RWPE2 (cell line): Measurements from ENCODE around the gene PAPPA2.

Experiments
- ATAC-seq: fragments of 200-7000 bp; cut with Tn5 transposase; 3 replicates; pipeline ENCODE4 v1.9.1; 2021; ENCODE audit warnings: low read depth
- DNase-seq: peaks from one replicate; pipeline ENCODE4 v3.0.0-alpha.2; 2020; ENCODE audit warnings: low spot score
- H3K27ac ChIP-seq: fragments of 450-650 bp; 2 replicates; pipeline ENCODE4 v1.5.1; 2017; ENCODE audit warnings: mild to moderate bottlenecking; ENCODE audit not compliant: poor library complexity, severe bottlenecking
- H3K27me3 ChIP-seq: fragments of 250-450 bp; sonication (Bioruptor Pico); 2 replicates; pipeline ENCODE4 v1.5.1; 2021; ENCODE audit warnings: mild to moderate bottlenecking, moderate library complexity; ENCODE audit not compliant: insufficient read depth, poor library complexity, severe bottlenecking
- H3K36me3 ChIP-seq: fragments of 250-450 bp; sonication (Bioruptor Pico); 2 replicates; pipeline ENCODE4 v1.5.1; 2020; ENCODE audit warnings: low read depth, mild to moderate bottlenecking, moderate library complexity
- H3K4me1 ChIP-seq: fragments of 250-450 bp; sonication (Bioruptor Pico); 2 replicates; pipeline ENCODE4 v1.5.1; 2021; ENCODE audit warnings: mild to moderate bottlenecking, moderate library complexity; ENCODE audit not compliant: insufficient read depth, poor library complexity, severe bottlenecking
- H3K4me3 ChIP-seq: fragments of 250-450 bp; sonication (Bioruptor Pico); 2 replicates; pipeline ENCODE4 v1.5.1; 2021; ENCODE audit warnings: mild to moderate bottlenecking, moderate library complexity; ENCODE audit not compliant: severe bottlenecking
- H3K9me3 ChIP-seq: fragments of 250-450 bp; sonication (Bioruptor Pico); 2 replicates; pipeline ENCODE4 v1.5.1; 2021; ENCODE audit warnings: mild to moderate bottlenecking, moderate library complexity; ENCODE audit not compliant: severe bottlenecking
- CTCF ChIP-seq: fragments of 450-650 bp; IDR thresholded peaks from one replicate; pipeline ENCODE4 v1.5.1; 2017; ENCODE audit warnings: mild to moderate bottlenecking, moderate library complexity; ENCODE audit not compliant: poor library complexity, severe bottlenecking

Gene PAPPA2

GRCh38 chr1:176648556-176648955, 185.6 kb downstream of the PAPPA2 start:
- ATAC-seq: no peak
- no peaks in the 10 kb centered on the region for H3K4me1 ChIP-seq
- H3K27ac ChIP-seq: no peak overlapping the region
- no peak for TF ChIP-seq CTCF
- no peak for DNase-seq
- H3K4me3 ChIP-seq: no peak overlapping the region
- no peaks in the 10 kb centered on the region for H3K36me3 ChIP-seq
- H3K27me3 ChIP-seq: no peaks in the 10 kb centered on the region
- no peaks in the 10 kb centered on the region for H3K9me3 ChIP-seq

- Histone ChIP-seq H3K9me3 (no peaks in the 10 kb centered on the region), H3K36me3 (no peaks in the 10 kb centered on the region), H3K27me3 (no peaks in the 10 kb centered on the region), H3K27ac (no peak overlapping the region), H3K4me1 (no peaks in the 10 kb centered on the region), H3K4me3 (no peak overlapping the region)
- TF ChIP-seq CTCF: peak; percentile 25
- peak; percentile 87 for ATAC-seq
- DNase-seq: no peak
Observed at GRCh38 chr1:176656257-176656995, 193.5 kb downstream of the PAPPA2 start.

- H3K27me3 ChIP-seq: no peaks in the 10 kb centered on the region
- no peak for ATAC-seq
- H3K4me1 ChIP-seq: no peaks in the 10 kb centered on the region
- H3K27ac ChIP-seq: no peak overlapping the region
- no peak for TF ChIP-seq CTCF
- H3K36me3 ChIP-seq: no peaks in the 10 kb centered on the region
- no peak overlapping the region for H3K4me3 ChIP-seq
- H3K9me3 ChIP-seq: no peaks in the 10 kb centered on the region
- no peak for DNase-seq
Observed at GRCh38 chr1:176669782-176670181, 206.8 kb downstream of the PAPPA2 start.

DNA sequence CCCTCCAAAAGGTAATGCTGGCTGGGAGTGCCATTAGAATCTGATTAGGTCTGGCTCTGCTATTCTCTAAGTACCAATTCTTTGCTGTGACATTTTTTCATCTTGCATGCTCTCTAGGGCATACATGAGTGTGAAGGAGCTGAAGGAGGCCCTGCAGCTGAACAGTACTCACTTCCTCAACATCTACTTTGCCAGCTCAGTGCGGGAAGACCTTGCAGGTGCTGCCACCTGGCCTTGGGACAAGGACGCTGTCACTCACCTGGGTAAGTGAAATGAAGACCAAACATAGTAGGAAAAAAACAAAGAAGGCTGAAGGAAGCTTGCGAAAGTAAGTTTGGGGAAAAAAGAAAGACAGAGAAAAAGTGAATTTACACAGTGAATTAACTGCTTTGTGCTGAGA, 207.9 kb downstream of the PAPPA2 start:
- Histone ChIP-seq H3K27me3 (no peaks in the 10 kb centered on the region), H3K9me3 (no peaks in the 10 kb centered on the region), H3K4me1 (no peaks in the 10 kb centered on the region), H3K4me3 (no peak overlapping the region), H3K36me3 (no peaks in the 10 kb centered on the region), H3K27ac (no peak overlapping the region)
- no peak for TF ChIP-seq CTCF
- no peak for ATAC-seq
- no peak for DNase-seq

GRCh38 chr1:176682830-176683535, 220.0 kb downstream of the PAPPA2 start:
- no peaks in the 10 kb centered on the region for H3K27me3 ChIP-seq
- no peak overlapping the region for H3K4me3 ChIP-seq
- no peak overlapping the region for H3K27ac ChIP-seq
- DNase-seq (no peak), ATAC-seq (no peak)
- H3K4me1 ChIP-seq: no peaks in the 10 kb centered on the region
- H3K9me3 ChIP-seq: no peaks in the 10 kb centered on the region
- H3K36me3 ChIP-seq: no peaks in the 10 kb centered on the region
- TF ChIP-seq CTCF: no peak
